B cell (primary cell): Measurements from ENCODE around the gene DDR1.

Experiments used
- CTCF ChIP-seq: fragments of 200-600 bp; IDR thresholded peaks from one replicate; pipeline ENCODE4 v1.8.0; 2022; ENCODE audit warnings: antibody characterized with exemption, mild to moderate bottlenecking
- EZH2 ChIP-seq: IDR thresholded peaks from 2 replicates; pipeline ENCODE4 v1.6.1; 2012; ENCODE audit warnings: borderline replicate concordance, low read depth, mild to moderate bottlenecking, moderate library complexity, low read length; ENCODE audit not compliant: insufficient read depth, poor library complexity, severe bottlenecking

DNA sequence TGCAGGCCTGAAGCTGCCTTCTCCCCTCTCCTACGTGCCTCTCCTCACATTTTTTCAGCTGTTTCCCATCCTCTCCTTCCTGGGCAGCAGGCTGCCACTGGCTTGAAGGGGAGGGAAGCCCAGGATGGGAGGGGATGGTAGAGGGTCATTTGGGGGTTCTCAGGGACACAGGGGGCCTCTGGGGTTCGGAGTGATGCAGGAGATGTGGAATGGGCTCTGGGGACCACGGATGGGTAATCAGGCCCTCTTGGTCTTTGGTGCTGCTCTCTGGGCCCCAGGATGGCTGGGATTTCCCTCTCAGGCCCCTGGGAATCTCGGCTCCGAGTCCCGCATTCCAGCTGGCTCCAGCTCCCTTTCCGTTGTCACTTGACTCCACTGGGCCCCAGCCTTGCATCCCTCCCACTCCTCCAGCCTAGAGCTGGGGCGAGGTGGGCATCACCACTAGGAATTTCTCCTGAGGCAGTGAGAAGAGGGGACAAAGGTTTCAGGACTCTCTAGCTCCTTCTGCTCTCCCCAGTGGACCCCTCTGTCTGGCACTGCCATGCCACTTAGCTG, 2.0 kb upstream of the DDR1 start:
- no peak for TF ChIP-seq CTCF
- no peak for TF ChIP-seq EZH2
